Bone marrow (tissue), 2 donors: ENCODE data around the gene DTL.

Source experiments
- DNase-seq, 2 donors: peaks; one replicate each; lab custom pipeline; 2025; lab: John Stamatoyannopoulos, UW

The DTL gene

DNA sequence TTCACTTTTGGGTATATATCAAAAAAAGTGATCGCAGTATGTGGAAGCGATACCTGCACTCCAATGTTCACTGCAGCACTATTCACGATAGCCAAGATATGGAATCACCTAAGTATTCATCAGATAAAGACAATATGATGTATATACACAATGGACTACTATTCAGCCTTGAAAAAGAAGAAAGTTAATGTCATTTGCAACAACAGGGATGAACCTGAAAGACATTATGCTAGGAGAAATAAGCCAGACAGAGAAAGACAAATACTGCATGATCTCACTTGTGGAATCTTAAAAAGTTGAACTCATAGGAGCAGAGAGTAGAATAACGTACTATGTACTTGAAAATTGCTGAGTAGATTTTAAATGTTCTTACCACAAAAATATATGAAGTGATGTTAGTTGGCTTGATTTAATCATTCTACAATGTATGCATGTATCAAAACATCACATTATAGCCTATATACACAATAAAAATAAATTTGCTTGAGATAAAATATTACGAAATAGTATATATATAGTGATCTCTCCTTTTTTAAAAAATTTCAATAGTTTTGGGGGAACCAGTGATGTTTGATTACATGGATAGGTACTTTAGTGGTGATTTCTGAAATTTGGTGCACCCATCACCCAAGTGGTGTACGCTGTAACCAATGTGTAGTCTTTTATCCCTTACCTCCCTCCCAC lies 56.0 kb downstream of the DTL start:
- no peak for DNase-seq

DNA sequence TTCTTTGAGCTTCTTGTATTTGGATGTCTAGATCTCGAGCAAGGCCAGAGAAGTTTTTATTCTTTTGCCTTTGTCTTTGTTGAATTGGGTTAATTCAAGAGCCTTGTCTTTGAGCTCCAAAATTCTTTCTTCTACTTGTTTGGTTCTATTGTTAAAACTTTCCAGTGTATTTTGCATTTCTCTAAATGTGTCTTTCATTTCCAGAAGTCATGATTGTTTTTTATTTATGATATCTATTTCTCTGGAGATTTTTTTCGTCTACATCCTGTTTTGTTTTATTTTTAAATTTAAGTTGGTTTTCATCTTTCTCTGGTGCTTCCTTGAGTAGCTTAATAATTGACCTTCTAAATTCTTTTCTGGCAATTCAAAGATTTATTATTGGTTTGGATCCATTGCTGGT lies 61.8 kb downstream of the DTL start:
- DNase-seq: no peak

DNA sequence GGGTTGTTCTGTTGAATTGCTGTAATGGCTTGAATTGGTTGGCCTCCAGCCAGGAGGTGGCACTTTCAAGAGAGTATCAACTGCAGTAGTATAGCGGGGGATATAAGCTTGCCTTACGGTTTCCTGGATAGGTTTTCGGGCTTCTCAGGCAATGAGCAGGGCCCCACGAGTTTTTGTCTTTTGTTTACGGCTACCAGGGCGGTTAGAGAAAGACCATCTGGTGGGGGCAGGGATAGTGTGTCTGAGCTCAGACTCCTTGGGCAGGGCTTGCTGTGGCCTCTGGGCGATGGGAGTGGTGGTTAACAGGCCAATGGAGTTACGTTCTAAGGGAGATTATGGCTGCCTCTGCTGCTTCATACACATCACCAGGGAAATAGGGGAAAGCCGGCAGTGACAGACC lies 62.8 kb downstream of the DTL start:
- DNase-seq: no peak

DNA sequence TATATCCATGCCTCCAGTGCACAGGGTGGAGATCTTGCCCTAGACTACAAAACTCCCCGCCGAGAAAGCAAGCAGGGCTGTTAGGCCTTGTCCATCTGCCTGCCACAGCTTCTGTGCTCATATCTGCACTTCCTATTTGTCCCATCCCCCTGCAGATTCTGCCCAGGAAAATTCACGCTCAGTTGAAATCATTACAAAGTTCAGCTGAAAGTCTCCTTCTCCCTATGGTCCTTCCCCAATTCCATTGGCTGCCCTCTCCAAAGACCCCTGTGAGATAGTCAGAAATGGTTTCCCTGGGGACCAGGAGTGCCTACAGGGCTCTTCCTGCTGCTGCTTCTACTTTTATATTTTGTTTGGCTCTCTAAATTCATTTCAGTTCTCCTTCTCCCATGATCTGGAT lies 63.2 kb downstream of the DTL start:
- DNase-seq: no peak

DNA sequence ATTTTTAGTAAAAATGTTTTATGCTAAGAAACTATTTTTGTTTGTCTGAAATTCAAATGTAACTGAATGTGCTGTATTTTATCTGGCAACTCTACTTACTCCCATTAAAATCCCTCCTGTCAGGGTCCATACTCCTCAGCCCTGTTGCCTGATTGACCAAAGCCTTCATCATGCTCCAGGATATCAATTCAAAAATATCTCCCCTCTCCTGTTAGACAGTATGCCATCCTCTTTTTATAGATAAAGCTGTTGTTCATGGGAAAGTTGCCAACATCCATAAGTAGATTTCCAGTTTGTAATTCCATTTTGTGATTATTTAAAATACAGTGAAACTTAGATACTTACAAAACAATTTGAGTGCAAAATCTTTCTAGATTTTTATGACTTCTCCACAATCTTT lies 65.7 kb downstream of the DTL start:
- DNase-seq: no peak

DNA sequence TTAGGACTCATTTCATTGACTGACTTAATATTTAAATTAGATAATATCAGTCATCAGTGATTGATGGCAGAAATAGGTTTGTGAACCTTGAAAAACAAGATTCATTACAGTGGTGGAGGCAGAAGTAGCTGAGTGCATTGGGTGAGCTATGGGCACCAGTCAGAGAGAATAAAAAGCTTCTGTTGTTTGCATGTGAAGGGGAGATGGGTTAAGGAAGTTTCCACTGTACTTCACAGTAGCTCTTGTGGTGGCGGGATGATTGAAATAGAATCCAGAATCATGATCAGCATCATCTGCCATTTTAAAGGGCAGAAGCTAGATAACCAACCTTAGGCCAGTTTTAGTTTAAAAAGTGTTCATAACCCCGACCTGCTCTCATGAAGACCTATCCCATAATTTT lies 66.2 kb downstream of the DTL start:
- DNase-seq: no peak

DNA sequence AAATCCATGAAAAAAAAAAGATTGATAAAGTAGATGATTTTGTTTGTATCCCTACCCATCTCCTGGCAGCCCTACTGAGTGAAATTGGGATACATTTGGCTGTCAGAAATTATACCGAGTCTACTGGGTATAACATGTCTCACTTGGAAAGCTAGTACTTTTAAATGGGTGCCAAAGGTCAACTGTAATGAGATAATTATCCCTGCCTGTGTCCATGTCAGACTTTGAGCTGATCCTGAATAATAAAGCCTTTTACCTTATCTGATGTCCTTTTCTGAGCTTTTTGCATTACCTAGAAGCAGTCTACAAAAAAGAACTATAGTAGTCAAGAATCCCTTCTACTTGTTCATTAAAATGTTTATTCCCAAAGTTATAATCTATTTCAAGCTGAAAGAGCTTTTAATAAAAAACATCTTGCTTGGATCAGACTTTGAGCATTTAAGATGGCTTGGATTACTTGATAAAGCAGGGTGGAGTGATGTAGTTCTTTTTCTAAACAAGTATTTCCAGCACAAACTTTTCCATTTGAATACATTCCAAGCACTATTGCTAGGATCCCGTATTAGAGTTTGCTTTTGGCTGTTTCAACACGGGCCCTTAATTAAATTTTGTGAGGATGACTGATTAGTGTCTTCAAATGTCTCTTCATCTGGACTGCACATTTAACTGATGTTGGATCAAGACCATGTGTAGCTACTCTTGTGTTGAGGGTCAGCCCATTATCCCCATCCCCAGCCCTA lies 69.2 kb downstream of the DTL start:
- no peak for DNase-seq

DNA sequence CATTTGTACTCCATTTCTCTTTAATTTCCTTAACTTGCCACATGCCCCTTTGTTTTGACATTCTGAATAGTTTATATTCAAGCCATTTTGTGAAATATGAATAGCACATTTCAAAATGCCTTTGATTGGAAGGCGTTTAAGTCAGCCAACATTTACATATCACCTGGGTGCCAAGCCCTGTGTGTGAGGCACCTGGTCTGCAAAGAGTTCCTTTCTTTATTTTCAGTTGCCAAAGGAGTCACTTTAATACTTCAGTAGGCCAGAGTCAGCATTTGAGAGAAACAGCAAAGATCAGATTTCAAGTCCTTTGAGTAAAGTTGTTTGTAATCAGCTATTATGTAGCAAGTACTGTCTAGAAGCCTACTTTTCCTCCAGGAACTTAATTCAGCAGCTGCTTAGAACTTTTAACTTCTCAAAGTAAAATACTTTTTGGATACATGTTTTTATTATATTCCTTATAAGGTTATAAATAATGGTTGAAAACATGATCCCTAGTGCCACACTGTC lies 70.8 kb downstream of the DTL start:
- DNase-seq: no peak

DNA sequence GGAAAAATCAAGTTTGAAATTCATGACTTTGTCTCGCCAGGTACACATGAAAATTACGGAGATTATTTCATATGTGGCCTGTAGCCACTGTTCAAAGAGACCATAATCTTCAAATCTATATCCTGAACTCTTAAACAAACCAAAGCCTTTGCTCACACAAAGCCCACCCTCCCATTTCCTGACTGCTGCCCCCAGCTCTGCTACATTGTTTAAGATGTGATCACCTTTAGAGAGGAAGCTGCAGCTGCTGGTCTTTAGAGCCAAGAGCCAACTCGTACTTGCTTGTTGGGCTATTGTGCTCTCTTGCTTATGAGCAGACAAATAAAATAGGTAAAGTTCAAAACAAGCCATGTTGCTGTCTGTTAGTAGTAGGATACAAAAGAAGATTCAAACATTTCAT lies 71.9 kb downstream of the DTL start:
- DNase-seq: no peak

DNA sequence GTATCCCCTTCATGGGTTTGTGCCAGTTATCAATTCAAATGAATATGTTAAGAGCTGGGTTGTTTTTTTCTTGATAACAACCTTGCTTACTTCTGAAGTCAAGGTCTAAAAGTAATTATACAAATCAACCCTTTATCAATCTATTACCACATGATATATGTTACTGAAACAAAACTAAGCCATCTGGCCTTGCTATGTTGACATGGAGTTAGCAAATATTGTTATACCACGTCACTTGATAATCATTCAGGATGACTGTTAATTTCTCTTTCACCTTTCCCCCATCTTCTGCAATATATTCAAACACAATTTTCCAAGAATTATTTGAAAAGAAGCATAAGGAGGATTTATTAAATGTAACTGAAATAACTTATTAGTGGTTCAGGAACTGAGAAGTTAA lies 72.6 kb downstream of the DTL start:
- DNase-seq: no peak

DNA sequence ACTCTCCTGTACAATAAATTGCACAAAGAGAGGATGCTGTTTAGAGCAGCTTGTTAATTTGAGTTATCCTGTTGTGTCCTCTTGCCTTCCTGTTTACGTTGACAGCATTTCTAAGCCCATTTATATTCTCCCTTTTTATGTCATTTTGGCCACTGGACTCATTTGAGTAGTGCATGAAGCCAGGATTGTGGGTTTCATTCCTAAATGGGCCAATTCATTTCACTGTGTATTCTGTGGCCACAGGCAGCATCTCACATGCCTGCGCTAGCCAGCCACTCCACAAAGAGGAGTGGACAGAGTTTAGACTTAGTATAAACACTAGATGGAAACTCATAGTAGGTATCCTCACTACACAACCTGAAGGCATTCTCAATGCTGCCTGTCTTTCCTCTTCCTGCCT lies 73.4 kb downstream of the DTL start:
- DNase-seq: no peak

DNA sequence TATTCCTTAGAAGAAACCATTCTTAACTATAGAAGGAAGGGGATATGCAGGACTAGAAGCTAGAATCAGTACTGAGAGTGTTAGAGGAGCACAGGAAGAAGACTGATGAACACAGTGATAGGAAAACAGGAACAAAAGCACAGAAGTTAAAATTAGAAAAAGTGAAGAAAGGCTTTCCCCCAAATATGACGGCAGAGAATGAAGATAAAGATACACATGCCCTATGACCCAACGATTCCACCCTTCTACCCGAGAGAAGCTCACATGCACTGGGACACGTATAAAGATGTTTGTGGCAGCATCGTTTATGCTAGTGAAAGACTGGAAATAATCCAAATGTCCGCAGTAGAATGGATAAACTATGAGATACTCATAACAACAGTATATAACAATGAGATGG lies 74.2 kb downstream of the DTL start:
- DNase-seq: peak in 1 of 2 donors; percentile 68

DNA sequence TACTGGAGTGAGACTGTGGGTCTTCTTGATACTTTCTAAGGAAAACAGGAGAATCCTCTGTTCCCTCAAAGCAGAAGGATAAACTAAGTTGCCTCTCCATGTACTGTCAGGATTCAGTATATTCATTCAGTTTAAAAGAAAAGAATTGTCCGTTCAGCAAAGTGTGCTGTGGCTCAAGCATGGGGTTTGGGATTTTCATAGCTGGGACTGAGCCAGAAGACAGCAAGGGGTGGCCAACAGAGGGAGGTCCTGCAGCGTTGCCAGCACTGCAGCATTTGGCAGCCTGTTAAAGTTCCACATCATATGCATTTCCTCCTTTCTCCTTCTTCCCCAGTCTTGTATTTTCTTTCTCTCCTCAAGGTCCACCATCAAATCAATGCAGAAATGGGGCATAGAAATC lies 75.1 kb downstream of the DTL start:
- DNase-seq: no peak

DNA sequence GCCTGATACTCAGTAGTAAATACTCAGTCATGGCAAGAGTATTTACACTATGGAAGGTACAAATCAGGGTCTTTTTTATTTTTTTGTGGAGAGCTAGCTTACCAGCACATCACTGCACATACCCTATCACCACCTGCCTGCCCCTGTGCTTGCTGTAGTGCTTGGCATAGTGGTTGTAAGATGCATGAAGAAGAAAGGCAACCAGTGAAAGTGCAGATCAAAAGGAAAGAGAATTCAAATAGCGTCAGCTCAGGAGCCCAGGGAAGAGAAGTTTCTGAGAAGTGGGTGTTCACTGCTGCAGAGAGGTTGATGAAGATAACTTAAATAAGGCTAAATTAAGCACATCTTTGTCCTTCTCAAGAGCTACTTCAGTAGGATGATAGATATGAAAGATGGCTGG lies 76.0 kb downstream of the DTL start:
- DNase-seq: no peak

DNA sequence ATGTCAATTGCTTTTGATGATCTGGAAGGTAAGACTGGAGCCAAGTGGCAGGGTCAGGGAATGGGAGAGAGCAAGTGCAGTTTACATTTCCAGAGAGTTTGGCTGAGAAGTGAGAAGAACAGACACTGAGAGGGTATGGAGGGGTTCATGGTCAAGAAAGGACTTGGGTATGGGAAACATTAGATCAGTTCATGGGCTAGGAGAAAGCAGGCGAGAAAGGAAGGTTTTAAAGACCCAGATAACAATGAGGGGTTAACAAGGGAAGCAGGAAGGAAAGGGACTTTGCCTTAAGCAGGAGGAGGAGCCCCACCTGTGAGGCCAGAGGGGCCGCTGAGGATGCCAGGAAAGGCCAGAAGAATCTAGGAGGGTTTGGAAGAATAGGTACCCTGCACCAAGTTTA lies 78.2 kb downstream of the DTL start:
- no peak for DNase-seq

DNA sequence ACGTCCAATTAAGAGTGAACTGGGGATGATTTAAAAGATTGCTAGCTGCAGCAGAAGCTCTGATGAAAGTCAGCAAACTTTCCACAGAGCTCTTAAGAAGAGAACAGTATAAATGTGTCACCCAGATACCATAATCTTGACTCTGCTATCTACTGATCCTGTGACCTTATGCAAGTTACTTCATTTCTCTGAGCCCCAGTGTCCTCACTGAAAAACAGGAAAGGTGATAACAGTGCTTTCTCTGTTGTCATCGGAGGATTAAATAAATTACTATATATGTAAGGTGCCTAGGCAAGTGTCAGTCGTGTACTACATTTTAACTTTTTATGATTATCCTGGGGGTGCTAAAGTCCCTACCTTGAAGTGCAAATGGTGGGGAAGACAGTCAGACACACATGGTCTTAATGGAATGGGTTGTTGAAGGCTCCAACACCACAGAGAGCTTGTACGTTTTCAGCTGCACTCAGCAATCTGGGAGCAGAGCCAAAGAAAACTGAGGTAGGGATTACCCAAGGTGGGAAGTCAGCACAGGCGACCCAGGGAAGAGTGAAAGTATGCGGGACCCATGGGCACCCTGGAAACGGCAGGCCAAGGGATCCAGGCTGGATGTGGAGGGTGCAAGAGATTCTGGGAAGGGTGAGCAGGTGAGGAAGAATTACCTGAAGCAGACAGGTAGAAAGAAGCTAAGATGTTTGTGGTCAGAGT lies 82.8 kb downstream of the DTL start:
- DNase-seq: no peak

DNA sequence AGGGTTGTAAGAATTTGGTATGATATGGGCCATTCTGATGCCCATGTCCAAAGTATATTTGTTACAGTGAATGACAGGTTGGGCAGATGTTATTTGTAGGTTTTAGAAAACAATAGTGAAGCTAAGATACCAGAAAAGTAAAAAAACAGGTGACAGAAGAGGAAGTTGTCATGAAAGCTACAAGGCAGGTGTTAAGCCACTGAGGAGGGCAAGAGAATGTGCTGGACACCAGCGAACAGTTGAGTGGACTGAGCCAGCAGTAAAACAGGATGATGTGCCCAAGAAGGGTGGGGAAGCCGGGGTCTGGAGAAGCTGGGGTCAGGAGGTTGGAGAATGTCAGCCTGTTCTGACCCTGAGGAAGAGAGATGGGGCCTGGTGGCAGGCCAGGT lies 83.3 kb downstream of the DTL start:
- no peak for DNase-seq

DNA sequence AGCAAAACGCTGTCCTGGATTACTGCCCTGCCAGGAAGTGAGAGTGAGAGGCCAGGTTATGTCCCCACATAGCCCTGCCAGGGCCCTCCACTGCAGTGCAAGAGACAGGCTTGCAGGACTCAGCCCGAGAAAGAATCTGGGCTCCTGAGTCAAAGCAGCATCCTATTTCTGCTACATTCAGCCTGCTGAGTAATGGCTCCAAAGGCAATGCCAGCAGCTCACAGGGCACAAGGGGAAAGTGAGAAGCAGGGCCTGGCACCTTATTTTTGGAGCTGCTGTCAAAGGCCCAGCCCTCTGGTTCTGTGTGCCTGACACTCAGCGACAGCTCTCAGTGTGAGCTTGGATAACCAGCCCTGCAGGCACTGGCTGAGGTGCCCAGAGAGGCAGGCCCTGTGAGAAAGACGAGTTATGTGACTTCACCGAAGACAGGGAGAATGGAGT lies 83.9 kb downstream of the DTL start:
- no peak for DNase-seq

DNA sequence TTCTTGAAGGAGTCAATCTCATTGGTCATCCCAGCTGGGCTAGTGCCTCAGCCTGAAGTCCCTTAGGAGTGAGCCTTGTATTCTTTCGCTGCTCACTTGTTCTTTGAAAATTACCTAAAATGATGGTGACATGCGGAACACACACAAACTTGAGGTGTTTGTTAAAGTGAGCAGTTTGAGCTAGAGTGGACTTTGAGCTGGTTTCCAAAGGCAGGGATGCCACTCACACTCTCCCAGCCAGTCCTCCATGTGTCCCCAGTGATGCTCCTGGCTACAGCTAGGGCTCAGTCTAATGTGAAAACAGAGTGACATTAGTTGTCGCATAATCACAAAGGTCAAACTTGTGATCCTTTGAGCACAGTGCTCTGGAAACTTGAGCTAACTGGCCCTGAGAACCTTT lies 84.3 kb downstream of the DTL start:
- DNase-seq: no peak

DNA sequence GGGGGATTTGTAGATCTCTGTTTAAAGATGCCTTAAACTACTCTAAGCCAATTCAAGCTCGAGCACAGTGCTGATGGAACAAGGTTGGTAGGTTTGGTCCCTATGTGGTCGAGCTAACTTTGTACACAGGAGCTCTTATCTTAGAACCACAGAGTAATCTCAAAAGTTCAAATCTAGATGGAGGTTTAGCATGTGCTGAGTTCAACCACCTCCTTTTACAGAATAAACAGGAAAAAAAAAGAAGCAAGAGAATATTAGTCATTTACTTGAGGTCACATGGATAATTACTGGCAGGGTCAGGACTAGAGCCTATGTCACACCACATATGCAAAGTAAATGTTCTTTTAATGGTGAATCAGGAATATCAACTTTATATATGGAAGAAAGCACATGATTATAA lies 86.2 kb downstream of the DTL start:
- DNase-seq: no peak

DNA sequence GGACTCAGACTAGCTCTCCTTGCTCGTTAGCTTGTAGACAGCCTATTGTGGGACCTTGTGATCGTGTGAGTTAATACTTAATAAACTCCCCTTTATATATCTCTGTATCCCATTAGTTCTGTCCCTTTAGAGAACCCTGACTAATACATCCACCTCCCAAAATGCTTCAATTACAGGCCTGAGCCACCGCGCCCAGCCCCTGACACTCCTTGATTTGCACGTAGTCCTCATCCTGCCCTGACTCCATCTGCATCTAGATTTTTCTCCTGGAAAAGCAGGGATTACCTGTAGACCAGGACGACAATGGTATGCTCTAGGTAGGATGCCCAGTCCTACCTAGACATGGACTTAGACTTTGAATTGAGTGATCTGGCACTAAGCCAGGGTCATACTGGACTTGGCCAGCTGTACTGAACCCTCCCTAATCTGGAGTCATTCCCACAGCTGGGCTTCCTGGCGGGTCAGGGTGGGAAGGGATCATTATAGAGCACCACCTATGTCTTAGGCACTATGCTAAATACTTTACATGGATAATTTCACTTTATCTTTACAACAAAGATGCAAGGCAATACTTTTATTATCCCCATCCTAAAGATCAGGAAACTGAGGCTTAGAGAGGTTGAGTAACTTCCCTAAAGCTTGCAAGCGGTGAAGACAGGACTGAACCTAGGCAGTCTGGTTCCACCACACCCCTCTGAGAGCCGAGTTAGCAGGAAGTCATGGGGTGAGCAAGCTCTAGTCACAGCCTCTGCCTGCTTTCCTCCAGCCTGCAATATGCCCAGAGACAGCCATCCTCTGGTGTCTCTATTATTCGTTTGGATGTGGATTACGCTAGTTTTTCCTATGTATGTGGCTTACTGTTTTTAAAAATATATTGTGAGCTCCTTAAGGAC lies 89.4 kb downstream of the DTL start:
- DNase-seq: peak in 1 of 2 donors; percentile 69

DNA sequence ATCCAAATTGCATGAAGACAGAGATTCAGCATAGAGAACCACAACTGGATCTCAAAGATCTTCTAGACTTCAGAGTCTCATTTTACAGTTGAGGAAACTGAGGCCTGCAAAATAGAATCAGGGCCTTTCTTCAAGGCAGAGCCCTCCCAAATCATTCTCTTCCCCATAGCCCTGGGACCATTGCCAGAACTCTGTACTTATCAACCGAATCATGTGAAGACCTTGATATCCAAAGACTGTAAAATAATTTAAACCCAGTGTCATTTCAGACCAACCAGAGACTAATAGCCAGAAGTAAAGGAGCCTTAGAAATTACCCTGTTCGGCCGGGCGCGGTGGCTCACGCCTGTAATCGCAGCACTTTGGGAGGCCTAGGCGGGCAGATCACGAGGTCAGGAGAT lies 90.1 kb downstream of the DTL start:
- no peak for DNase-seq
